HG03280 (cell line): ENCODE data around the gene RABAC1.
"Not testable (repeated sequence)": the region's sequence is repeated elsewhere in the genome, so short reads cannot be mapped to it uniquely, and the experiment has no call there.

Source experiments
- ATAC-seq: cut with Tn5 transposase; IDR thresholded peaks from one replicate; pipeline ENCODE4 v1.9.1; 2021; ENCODE audit warnings: mild to moderate bottlenecking, moderate library complexity; ENCODE audit not compliant: unreplicated experiment

RABAC1 gene

DNA sequence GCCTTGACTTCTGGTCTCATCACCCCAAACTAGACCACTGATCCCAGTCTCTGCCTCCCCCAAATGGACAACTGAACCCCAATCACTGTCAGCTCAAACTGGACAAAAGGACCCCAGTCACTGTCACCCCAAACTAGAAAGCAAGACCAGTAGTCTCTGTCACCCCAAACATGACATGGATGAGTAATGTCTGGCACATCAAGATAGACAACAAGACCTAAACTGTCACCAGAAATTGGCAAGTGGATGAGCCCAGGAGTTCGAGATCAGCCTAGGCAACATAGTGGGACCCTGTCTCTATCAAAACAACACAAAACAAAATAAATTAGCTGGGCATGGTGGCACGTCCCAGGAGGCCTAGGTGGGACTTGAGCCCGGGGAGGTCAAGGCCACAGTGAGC, 12.0 kb downstream of the RABAC1 start:
- no peak for ATAC-seq

DNA sequence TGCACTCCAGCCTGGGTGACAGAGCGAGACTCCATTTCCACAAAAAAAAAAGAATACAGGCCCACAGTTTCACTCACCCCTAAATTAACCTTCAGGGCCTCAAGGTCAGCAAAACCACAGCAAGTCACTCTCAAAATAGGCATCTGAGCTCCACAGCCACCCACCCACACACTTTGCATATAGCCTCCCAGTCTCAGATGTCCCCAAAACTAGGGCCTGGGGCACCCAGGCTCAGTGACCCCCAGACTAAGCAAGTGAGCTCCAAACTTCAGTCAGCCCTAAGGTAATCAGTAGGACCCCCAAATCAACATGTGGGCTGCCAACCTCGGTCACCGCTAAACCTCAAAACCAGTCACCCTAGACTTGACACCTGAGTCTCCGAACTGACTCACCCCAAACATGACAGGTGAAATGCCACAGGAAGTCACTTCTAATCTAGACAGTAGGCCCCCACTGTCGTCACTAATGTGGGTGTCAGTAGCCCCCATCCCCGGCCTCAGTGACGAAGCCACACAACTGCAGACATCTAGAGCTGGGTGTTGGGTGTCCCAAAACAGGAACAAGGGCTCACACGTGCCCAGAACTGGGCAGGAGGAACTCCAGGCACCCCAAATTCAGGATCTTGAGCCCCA, 13.9 kb downstream of the RABAC1 start:
- peak; percentile 67 for ATAC-seq

DNA sequence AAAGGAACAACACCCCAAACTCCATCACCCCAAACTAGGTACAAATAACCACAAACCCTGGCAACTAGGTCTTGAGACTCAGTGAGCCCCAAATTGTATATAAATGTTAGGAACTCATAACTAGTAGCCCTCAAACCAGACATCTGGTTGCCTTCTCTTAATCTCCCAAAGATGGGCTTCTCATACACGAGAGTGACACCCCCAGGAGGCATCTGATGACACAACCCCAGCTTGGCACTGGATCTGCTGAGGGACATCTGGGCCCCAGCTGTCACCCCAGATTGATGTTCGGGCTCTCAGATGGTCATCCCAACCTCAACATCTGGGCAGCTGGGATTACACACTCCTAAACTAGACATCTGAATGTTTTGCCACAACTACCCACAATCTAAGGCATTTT, 14.8 kb downstream of the RABAC1 start:
- no peak for ATAC-seq

DNA sequence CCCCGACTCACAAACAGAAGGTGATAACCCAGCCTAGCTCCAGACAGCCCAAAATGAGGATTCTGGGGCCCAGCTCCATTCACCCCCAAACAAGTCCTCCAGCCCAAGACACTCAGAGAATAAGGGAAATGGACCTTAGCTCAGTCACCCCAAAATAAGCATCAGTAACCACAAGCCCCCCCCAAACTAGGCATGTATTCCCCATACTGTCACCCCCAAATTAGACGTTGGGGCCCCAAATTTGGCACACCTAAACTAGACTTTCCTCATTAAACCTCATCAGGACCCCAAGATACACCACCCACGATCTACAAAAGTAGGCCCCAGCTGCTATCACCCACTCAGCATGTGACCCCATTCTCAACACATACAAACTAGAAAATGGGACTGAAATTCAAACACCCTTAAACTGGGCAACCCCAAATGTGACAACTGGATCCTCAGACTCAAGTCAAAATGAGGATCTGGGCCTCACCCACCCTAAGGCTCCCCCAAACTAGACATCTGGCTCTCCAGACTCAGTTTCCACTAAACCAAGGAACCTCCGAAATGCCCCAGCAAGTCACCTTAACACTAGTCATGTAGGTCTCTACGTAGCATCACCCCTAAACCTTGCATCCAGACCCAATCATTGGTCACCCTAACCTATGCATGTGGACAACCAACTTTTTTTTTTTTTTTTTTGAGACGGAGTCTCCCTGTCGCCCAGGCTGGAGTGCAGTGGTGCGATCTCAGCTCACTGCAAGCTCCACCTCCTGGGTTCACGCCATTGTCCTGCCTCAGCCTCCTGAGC, 17.5 kb downstream of the RABAC1 start:
- ATAC-seq, result no peak

DNA sequence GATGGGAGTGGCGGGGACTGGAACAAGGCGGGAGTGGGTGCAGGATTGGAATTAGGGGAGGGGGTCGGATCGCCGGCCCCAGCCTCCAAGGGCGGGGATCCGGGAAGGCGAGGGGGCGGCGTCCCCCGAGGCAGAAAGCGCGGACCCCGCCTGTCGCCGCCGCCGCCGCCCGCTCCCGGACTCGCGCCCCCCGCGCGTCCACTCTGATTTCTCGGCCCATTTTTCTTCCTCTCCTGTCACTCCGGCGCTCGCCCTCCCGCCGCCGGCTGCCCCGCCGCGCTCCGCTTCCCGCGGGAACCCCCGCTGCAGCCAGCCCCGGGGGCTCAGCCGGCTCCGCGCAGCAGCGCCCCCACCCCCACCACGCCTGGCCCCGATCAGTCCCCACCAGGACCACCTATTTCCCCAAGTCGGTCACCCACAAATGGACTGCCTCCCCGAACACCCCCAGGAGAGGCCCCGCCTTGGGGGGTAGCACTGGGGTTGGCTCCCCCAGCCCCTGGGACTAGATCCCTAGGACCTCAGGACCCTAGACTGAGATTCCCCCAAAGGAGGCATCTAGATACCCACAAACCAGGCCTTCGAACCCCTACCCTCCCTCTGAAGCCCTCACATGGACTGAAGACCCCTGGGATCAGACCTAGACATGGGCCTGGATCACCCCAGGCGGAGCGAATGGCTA, 18.3 kb downstream of the RABAC1 start:
- ATAC-seq, result no peak

DNA sequence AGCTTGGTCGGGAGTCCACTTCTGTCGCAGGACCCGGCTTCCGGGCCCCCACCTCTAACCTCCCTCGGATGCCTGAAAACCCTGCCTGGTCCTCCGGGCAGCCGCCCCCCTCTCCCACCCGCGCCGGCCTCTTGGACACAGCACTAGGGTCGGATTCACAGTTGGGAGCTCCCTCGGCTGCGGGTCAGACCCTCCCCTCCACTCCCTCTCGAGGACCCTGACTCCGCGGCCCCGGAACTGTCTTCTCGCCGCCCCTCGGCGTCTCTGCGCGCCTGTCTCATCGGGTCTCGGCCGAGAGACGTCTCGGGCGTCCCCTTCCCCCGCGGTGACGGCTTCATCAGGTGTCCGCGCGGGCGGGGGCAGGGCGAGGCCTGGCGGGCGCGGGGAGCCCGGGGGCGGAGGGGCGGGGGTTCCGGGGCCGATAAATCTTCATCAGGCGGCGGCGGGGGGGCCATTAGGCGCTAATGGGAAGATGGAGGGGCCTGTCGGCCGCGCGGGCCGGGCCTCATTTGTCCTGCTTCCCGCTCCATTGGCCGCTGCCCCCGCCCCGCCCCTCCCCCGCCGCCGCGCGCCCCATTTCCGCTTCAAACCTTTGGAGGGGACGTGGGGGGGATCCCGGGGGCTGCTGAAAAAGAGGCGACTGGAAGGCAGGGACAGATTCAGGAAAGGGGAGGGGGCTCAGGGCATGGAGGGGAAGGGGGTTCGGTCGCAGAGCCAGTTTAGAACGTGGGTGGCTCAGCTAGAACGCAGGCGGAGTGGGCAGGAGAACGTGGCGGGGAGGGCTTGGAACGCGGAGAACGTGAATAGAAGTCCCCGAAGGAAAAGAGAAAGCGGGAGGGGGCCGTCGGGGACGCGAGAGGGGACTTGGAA, 19.0 kb downstream of the RABAC1 start:
- ATAC-seq, result no peak

DNA sequence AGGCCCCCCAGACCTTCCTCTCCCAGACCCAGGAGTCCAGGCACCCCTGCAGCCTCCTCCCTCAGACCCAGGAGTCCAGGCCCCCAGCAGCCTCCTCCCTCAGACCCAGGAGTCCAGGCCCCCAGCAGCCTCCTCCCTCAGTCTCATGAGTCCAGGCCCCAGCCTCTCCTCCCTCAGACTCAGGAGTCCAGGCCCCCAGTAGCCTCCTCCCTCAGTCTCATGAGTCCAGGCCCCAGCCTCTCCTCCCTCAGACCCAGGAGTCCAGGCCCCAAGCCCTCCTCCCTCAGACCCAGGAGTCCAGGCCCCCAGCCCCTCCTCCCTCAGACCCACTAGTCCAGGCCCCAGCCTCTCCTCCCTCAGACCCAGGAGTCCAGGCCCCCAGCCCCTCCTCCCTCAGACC, 19.9 kb downstream of the RABAC1 start:
- ATAC-seq, result not testable (repeated sequence)

DNA sequence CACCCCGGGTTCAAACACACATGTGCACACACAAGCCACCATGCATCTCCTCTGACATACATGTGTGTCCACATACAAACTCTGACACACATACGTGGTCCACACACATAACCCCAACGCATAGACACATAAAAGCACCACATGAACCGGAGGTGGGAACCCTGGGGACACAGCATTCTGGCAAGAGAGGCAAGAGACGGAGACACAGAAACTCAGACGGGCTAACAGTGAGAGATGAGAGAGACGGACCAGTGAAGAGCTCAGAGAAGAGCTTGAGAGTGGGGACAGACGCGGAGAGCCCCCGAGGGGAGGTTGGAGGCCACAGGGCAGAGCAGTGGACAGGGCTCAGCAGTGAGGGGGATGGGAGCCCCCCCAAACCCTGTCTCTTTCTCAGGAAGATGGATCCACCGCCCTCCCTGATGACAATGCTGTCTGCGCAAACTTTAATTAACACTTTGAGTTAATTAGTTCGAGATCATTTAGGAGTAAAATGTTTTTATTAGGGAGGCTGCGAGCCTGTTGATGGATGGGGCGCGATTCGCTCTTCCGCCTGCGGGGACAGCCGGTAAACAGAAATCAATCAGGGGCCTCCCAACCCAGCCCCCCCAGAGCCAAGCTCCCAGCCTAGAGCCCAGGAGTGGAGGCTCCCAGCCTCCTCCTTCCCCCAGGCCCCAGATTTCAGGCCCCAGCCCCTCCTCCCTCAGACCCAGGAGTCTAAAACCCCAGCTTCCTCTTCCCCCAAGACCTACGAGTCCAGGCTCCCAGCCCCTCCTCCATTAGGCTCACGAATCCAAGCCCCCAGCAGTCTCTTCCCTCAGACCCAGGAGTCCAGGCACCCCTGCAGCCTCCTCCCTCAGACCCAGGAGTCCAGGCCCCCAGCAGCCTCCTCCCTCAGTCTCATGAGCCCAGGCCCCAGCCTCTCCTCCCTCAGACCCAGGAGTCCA, 21.3 kb downstream of the RABAC1 start:
- ATAC-seq, result no peak

DNA sequence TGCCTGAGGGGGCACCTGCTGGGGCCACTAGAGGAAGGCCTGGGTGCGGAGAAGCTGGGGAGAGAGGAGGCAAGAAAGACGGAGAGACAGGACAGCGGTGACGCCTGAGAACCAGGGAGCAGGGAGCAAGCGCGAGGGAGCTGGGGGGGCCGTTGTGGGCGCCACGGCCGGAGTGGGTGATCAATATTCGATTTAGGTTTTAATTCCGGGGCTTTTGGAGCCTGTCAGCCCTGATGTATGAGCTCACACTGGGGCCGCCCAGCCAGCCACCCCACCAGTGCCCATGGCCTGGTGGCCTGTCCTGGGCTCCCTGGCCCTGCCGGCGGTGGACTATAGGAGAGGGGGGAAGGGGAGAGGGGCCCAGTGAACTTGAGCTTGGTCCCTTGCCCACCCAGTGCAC, 22.2 kb downstream of the RABAC1 start:
- ATAC-seq, result no peak

DNA sequence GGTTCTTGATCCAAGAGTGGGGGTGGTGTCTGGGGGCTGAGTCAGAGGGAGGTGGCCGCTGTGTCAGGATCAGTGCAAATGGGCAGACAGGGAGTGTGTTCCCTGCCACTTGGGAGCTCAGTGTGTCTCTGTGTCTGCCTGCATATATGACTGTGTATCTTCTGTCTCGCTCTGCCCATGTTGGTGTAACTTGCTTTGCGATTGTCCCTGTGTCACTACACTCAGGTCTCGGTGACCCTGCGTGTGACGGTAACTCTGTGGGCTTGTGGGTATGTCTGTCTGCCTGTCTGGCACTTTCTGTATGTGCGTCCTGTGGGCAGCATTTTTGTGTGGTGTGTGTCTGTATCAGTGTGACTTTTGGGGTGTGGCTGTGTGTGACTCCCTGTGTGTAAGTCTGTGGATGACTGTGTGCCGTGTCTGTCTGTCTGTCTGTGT, 22.7 kb downstream of the RABAC1 start:
- no peak for ATAC-seq

DNA sequence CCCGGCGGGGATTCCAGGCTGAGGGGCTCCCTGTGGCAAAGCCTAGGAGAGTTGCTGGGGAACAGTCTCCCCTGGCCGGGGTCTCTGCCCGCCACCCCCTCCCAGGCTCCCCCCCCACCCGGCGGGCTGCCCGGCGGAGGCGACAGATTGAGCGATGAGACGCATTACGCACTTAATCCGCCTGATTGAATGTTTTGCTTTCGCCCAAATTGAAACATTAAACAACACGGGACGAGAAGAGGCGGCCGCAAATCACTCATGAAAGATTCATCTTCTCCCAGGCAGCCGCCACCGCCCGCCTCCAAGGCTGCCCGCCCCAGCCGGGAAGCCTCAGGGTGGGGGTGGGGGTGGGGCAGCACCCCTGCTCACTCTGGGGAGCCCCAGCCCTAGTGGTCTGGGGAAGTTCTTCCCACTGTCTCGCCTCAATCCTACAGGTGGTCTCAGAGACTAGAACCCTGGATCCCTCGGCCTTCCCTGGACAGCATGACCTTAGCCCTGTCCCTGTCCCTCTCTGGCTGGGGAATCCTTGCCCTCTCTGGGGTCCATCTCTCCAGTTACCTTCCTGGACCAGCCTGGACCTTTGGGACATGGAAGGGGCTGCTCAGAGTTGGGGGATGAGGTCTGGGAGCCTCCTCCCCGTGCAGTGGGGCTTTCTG, 23.2 kb downstream of the RABAC1 start:
- no peak for ATAC-seq

DNA sequence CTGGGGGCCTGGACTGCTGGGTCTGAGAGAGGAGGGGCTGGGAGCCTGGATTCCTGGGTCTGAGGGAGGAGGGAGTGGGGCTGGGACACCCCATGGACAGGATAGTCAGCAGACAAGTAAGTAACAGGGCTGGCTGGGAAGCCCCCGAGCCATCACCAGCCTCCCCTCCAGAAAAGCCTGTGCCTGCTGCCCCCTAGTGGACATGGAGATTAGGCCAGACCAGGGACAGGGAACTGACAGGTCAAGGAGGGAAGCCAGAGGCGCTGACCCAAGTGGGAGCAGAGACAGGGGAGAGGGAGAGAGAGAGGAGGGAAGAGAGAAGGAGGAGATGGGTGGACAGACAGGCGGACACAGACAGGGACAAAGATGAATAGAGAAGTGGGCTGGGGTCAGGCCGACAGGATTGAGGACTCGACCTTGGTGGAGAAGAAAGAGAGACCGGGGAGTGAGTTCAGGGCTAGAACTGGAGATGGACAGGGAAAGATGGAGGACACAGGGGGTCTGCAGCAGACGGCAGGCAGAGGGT, 24.2 kb downstream of the RABAC1 start:
- no peak for ATAC-seq

DNA sequence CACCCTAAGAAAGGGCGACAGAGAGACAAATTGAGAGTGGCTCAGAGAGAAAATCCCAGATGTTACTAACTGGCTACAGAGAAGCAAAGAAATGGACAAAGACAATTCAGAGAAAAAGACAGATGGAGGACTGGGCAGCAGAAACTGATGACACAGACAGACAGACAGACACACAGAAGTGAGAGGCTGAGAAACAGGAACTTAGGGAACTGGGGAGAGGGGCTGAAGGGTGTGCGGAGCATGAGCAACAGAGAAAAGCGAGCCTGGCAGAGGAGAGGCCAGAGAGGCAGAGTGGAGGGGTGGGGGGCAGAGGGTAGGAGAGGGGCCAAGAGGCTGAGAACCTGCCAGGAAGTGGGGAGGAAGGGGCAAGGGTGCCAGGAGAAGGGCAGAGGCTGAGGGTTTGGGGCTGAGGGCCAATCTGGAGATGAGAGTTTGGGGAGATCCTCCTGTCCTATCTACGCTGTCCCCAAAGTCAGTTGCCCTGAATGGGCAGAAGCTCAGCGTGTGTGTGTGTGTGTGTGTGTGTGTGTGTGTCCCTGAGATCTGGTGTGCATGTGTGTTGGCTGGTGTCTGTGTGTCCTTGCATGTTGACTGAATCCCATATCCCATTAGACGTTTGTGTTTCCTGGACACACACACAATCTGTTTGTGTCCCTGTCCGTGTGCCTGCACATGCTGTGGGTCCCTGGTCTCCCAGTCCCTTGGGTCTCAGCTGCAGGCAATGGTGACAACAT, 25.3 kb downstream of the RABAC1 start:
- no peak for ATAC-seq

DNA sequence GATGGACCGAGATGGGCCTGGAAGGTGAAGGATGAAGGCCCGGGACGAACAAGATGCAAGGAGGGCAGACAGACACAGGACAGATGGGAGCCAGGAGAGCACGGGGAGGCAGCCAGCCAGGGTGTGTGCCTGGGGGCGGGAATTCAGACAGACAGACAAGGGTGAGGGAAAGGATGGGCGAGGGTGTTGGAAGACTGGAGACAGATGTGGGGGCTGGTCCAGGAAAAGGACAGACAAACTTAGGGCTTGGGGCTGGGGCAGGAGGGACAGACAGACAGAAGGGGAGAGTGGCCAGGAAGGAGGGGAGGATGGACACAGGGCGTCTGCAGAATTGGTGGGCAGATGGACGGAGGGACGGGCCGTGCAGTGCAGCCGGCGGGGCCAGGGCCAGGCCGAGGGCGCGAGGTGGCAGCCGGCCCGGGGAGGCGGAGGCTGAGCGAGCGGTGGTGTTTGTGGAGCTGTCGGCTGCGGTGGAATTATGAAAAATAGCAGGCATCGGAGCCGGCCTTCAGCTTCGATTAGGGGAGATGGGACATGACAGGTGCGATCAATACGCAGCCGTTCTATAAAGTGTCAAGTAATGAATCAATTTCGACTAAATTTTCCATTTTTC, 26.3 kb downstream of the RABAC1 start:
- ATAC-seq, result no peak

DNA sequence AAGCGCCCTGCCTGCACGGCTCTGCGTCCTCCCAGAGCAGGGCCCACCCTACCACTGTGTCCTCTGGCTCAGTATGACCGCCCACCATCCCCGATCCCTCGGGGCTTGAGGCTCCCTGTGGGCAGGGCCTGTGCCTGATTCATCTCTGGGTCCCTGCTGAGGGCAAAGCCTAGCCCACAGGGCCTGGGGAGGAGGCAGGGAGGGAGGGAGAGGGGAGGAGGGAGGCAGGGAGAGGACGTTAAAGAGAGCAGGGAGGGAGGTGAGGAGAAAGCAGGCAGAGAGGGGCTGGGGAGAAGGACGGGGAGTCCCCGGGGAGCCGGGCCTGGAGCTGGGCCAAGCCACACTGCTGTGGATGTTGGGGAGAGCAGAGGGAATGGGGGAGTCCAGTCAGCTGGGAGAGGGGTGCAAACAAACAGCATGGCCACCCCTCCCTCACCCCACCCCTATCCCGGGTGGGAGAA, 26.8 kb downstream of the RABAC1 start:
- ATAC-seq, result no peak

DNA sequence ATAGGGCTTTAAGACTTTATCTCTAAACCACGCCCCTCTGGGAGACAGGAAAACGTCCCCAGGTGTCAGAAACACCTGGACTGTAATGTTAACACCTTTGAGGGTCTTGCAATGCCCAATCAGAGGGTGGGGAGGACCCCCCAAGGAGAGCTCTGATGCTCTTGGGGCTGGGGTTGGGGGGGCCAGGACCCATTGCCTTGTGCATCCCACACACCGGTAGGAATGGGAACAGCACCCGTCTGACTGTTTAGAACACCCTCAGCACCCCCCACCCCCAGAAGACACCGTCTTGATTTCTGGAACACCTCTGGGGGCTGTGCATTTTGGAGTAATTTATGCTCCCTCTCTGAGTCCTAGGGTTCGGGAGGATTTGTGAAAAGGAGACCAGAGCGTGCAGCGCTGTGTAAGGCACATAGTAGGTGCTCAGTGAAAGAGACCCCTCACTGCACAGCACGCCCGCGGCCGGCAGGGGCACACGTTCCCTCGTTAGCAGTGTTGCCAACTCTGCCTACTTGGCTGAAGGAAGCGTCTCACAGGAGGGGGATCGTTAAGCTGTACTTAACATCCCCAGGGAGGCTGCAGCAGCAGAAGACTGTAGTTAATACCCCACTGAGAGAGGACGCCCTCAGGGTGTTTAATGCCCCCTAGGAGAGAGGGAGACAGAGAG, 28.1 kb downstream of the RABAC1 start:
- ATAC-seq, result no peak

DNA sequence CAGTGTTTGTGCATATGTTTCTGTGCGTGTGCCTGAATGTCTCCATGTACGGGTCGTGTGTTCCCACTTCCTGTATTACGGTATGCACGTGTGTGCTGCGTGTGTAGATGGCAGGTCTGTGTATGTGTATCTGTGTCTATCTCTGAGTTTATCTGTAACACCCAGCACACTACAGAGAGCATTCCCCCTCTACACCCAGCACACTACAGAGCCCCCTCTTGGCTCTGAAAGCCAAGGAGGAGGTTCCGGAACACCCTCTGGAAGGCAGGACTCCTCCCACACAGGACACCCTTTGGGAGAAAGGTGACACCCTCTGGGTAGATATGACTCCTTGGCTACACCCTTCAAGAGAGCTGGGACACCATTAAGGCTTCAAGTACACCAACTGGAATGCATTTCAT, 28.8 kb downstream of the RABAC1 start:
- no peak for ATAC-seq
